Activated CD4-positive, alpha-beta memory T cell treated with anti-CD3 and anti-CD28 coated beads, Interleukin-2, amount 10 ng/mL, durations not matched to agents 7 days and 5 days (primary cell): ENCODE results near the gene PRCD. TPM values are rescaled to one million over a fixed set of nuclear protein-coding genes. Genes with fewer than 3 reads are reported as not detected.
"Not testable (repeated sequence)": the region's sequence is repeated elsewhere in the genome, so short reads cannot be mapped to it uniquely, and the experiment has no call there.

Experiments
- CTCF ChIA-PET: fragments of 350-600 bp; sonication (Branson Sonifier 250); formaldehyde crosslinking; loops from one replicate; lab custom pipeline; 2021; ENCODE audit warnings: antibody characterized with exemption, inconsistent platforms; lab: Charles Lee
- POLR2A ChIA-PET: fragments of 350-600 bp; sonication (Branson Sonifier 250); formaldehyde crosslinking; loops from one replicate; lab custom pipeline; 2021; ENCODE audit warnings: antibody characterized with exemption; lab: Charles Lee
- DNase-seq: peaks from one replicate; pipeline ENCODE4 v3.0.0-alpha.2; 2020
- H3K27ac Mint-ChIP-seq: one replicate; pipeline ENCODE4 v1.8.0; 2021; ENCODE audit warnings: mild to moderate bottlenecking, mixed read lengths
- H3K27me3 Mint-ChIP-seq: one replicate; pipeline ENCODE4 v1.8.0; 2021; ENCODE audit warnings: mixed read lengths
- H3K36me3 Mint-ChIP-seq: one replicate; pipeline ENCODE4 v1.8.0; 2021; ENCODE audit warnings: low read depth, mixed read lengths
- H3K4me1 Mint-ChIP-seq: one replicate; pipeline ENCODE4 v1.8.0; 2021; ENCODE audit warnings: mixed read lengths
- H3K4me3 Mint-ChIP-seq: one replicate; pipeline ENCODE4 v1.8.0; 2021; ENCODE audit warnings: mild to moderate bottlenecking, mixed read lengths
- H3K9me3 Mint-ChIP-seq: one replicate; pipeline ENCODE4 v1.8.0; 2021; ENCODE audit warnings: mixed read lengths
- total RNA-seq, 2 experiments: library from RNA; stranded (reverse); gene quantifications; one replicate each; pipeline ENCODE4 v1.2.3, GENCODE V29; 2021

PRCD gene
- total RNA-seq, 2 experiments from 2014 or later = not detected

DNA sequence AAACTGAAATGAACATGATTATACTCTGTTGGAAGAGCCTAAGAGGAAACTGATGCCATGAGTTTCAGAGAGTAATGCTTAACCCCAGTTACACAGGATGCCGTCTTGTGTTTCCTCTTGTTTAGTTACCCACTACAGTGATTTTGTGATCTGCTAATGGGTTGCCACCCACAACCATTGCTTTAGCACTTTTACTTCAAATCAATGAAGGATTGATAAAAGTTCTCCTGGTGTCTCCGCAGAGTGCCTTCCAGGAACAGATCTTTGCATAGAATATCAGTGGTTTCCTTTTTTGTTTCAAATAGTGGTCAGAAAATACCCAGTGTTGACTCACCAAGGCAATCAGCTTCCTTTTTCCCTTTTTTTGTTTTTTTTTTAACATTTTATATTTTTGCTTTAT is 23.5 kb downstream of the PRCD start:
- peaks cover 57% of the 10 kb centered on the region for H3K4me1 Mint-ChIP-seq
- POLR2A ChIA-PET, H3K9me3 Mint-ChIP-seq, H3K4me3 Mint-ChIP-seq, H3K27me3 Mint-ChIP-seq, DNase-seq: not testable (repeated sequence)
- peak overlapping the region; percentile 77 for H3K27ac Mint-ChIP-seq
- peaks cover 73% of the 10 kb centered on the region for H3K36me3 Mint-ChIP-seq
- CTCF ChIA-PET = interaction anchor here (1.5 kb wide), 1 partner anchor 40 kb away, joined by 8 read pairs; no protein-coding TSS in a partner anchor

- ChIA-PET CTCF (interaction anchor here (2.5 kb wide), 1 partner anchor 59 kb away, joined by 14 read pairs; no protein-coding TSS in a partner anchor), POLR2A (interaction anchor here (0.6 to 1.7 kb wide), 2 partner anchors 21 to 880 kb away, joined by 3 to 4 read pairs; no protein-coding TSS in a partner anchor)
- not testable (repeated sequence) for H3K27ac Mint-ChIP-seq, H3K9me3 Mint-ChIP-seq, H3K4me3 Mint-ChIP-seq, H3K27me3 Mint-ChIP-seq, DNase-seq
- Mint-ChIP-seq H3K36me3 (peaks cover 62% of the 10 kb centered on the region), H3K4me1 (peaks cover 39% of the 10 kb centered on the region)
Measured at GRCh38 chr17:76564991-76565727, 25.3 kb downstream of the PRCD start.

- H3K27me3 Mint-ChIP-seq = no peaks in the 10 kb centered on the region
- no peak overlapping the region for H3K27ac Mint-ChIP-seq
- POLR2A ChIA-PET = interaction anchor here (1.3 to 2.8 kb wide), 4 partner anchors 8 to 20 kb away, joined by 3 to 26 read pairs (median 4); no protein-coding TSS in a partner anchor
- DNase-seq = no peak
- no peaks in the 10 kb centered on the region for H3K9me3 Mint-ChIP-seq
- no peak overlapping the region for H3K4me3 Mint-ChIP-seq
- CTCF ChIA-PET = interaction anchor here (1.2 to 2.5 kb wide), 2 partner anchors 8 to 58 kb away, joined by 3 to 14 read pairs; no protein-coding TSS in a partner anchor
- H3K4me1 Mint-ChIP-seq = peaks cover 30% of the 10 kb centered on the region
- H3K36me3 Mint-ChIP-seq = peaks cover 55% of the 10 kb centered on the region
Measured at GRCh38 chr17:76565728-76566612, 26.1 kb downstream of the PRCD start.

DNA sequence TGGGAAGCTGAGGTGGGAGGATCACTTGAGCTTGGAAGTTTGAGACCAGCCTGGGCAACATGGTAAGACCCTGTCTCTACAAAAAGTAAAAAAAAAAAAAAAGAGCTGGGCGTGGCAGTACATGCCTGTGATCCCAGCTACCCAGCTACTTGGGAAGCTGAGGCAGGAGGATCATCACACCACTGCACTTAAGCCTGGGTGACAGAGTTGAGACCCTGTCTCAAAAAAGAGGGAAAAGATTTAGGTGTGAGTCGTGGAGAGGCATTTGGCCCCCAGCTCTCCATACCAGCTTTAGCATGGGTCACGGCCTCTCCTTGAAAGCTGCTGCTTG is 26.7 kb downstream of the PRCD start:
- Mint-ChIP-seq H3K9me3 (no peaks in the 10 kb centered on the region), H3K36me3 (peaks cover 49% of the 10 kb centered on the region), H3K4me3 (no peak overlapping the region), H3K4me1 (peaks cover 24% of the 10 kb centered on the region), H3K27ac (no peak overlapping the region), H3K27me3 (no peaks in the 10 kb centered on the region)
- POLR2A ChIA-PET = interaction anchor here (0.7 to 2.8 kb wide), 5 partner anchors 9 to 86 kb away, joined by 3 to 26 read pairs (median 4); no protein-coding TSS in a partner anchor
- no peak for DNase-seq
- CTCF ChIA-PET = interaction anchor here (1.2 to 2.5 kb wide), 2 partner anchors 8 to 58 kb away, joined by 3 to 14 read pairs; no protein-coding TSS in a partner anchor

GRCh38 chr17:76566988-76567431 is 27.2 kb downstream of the PRCD start:
- Mint-ChIP-seq H3K36me3 (peaks cover 45% of the 10 kb centered on the region), H3K9me3 (no peaks in the 10 kb centered on the region), H3K27me3 (no peaks in the 10 kb centered on the region), H3K27ac (peak overlapping the region; percentile 11), H3K4me3 (no peak overlapping the region), H3K4me1 (peaks cover 20% of the 10 kb centered on the region)
- DNase-seq = no peak
- POLR2A ChIA-PET = interaction anchor here (0.7 to 2.8 kb wide), 6 partner anchors 9 to 87 kb away, joined by 3 to 26 read pairs (median 4); partner anchors contain the start of gene ST6GALNAC1
- CTCF ChIA-PET = interaction anchor here (0.6 to 2.5 kb wide), 6 partner anchors 9 to 115 kb away, joined by 3 to 14 read pairs (median 3); no protein-coding TSS in a partner anchor

GRCh38 chr17:76567634-76568432 is 28.0 kb downstream of the PRCD start:
- ChIA-PET POLR2A (interaction anchor here (0.6 to 2.8 kb wide), 5 partner anchors 8 to 76 kb away, joined by 3 to 26 read pairs (median 4); partner anchors contain the start of gene ST6GALNAC1), CTCF (interaction anchor here (0.6 to 2.5 kb wide), 5 partner anchors 9 to 114 kb away, joined by 3 to 14 read pairs (median 3); no protein-coding TSS in a partner anchor)
- DNase-seq = no peak
- Mint-ChIP-seq H3K36me3 (peaks cover 40% of the 10 kb centered on the region), H3K4me1 (peaks cover 14% of the 10 kb centered on the region), H3K27ac (no peak overlapping the region), H3K27me3 (no peaks in the 10 kb centered on the region), H3K4me3 (no peak overlapping the region), H3K9me3 (no peaks in the 10 kb centered on the region)

GRCh38 chr17:76568811-76569221 is 29.0 kb downstream of the PRCD start:
- Mint-ChIP-seq H3K4me3 (no peak overlapping the region), H3K27ac (no peak overlapping the region), H3K4me1 (peaks cover 7% of the 10 kb centered on the region), H3K9me3 (no peaks in the 10 kb centered on the region), H3K36me3 (peaks cover 33% of the 10 kb centered on the region), H3K27me3 (no peaks in the 10 kb centered on the region)
- DNase-seq = no peak
- ChIA-PET CTCF (no interaction called here), POLR2A (interaction anchor here (1.1 to 2.8 kb wide), 2 partner anchors 11 to 25 kb away, joined by 3 to 26 read pairs; no protein-coding TSS in a partner anchor)

DNA sequence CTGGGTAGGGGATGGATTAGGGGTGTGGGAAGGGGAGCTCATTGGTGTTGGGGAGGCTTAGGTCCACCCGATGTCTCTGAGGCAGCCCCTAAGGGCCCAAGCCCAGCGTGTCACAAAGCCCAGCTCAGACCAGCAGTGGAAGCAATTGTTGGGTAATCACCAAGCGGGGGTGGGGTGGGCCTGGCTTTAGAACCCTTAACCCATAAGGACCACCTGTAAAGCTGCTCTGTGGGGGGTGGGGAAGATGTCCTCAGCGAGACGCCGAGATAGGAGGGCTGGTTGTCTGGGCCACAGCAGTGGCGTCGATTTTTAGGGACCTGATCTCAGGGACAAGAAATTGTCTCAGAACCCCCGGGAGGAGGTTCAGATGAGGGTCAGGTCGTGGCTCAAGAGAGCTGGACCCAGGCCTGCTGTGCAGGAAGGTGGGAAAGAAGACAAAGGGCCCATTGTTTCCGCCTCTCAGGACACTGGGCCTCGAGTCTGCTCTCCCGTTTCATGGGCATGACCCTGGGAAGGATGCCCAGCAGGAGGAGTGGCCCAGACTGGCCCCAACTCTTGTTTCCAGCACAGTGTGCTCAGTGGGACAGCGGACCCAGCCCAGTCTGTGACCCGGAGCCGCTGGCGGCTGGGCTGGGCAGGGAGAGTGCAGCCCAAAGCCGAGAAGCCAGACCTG is 29.9 kb downstream of the PRCD start:
- Mint-ChIP-seq H3K4me3 (no peak overlapping the region), H3K27me3 (no peaks in the 10 kb centered on the region), H3K27ac (no peak overlapping the region), H3K9me3 (no peaks in the 10 kb centered on the region), H3K4me1 (peaks cover 7% of the 10 kb centered on the region), H3K36me3 (peaks cover 27% of the 10 kb centered on the region)
- CTCF ChIA-PET = interaction anchor here (1.5 kb wide), 1 partner anchor 9 kb away, joined by 3 read pairs; no protein-coding TSS in a partner anchor
- POLR2A ChIA-PET = interaction anchor here (1.1 kb wide), 1 partner anchor 13 kb away, joined by 3 read pairs; no protein-coding TSS in a partner anchor
- DNase-seq = no peak

- peaks cover 3% of the 10 kb centered on the region for H3K4me1 Mint-ChIP-seq
- H3K9me3 Mint-ChIP-seq = no peaks in the 10 kb centered on the region
- H3K27ac Mint-ChIP-seq = no peak overlapping the region
- H3K27me3 Mint-ChIP-seq = no peaks in the 10 kb centered on the region
- no peak for DNase-seq
- peaks cover 20% of the 10 kb centered on the region for H3K36me3 Mint-ChIP-seq
- ChIA-PET POLR2A (interaction anchor here (1.1 to 2.0 kb wide), 2 partner anchors 10 to 12 kb away, joined by 3 to 5 read pairs; no protein-coding TSS in a partner anchor), CTCF (interaction anchor here (0.5 to 1.5 kb wide), 2 partner anchors 10 to 14 kb away, joined by 3 read pairs; no protein-coding TSS in a partner anchor)
- no peak overlapping the region for H3K4me3 Mint-ChIP-seq
Measured at GRCh38 chr17:76570457-76570856, 30.6 kb downstream of the PRCD start.

DNA sequence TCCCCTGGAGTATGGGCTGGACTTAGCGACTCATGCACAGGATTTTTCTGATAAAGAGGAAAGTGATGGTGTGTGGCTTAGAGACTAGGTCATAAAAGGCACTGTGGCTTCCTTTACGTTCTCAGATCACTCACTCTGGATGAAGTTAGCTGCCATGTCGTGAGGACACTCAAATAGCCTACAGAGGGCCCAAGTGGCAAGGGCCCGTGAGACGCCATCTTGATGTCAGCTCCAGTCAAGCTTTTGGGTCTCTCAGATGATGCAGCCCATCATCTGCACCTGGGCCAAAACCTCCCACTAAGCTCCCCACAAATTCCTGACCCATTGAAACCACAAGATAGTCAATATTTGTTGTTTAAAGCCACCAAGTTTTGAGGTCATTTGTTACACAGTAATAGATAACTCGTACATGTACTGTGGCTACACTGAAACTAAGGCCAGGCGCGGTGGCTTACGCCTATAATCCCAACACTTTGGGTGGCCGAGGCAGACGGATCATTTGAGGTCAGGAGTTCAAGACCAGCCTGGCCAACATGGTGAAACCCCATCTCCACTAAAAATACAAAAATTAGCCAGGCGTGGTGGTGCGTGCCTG is 31.1 kb downstream of the PRCD start:
- no peaks in the 10 kb centered on the region for H3K9me3 Mint-ChIP-seq
- H3K36me3 Mint-ChIP-seq = peaks cover 15% of the 10 kb centered on the region
- H3K27ac Mint-ChIP-seq = no peak overlapping the region
- DNase-seq = no peak
- ChIA-PET POLR2A (interaction anchor here (2.0 kb wide), 1 partner anchor 11 kb away, joined by 5 read pairs; no protein-coding TSS in a partner anchor), CTCF (interaction anchor here (0.5 to 1.5 kb wide), 4 partner anchors 9 to 14 kb away, joined by 3 read pairs; no protein-coding TSS in a partner anchor)
- peaks cover 3% of the 10 kb centered on the region for H3K4me1 Mint-ChIP-seq
- H3K4me3 Mint-ChIP-seq = no peak overlapping the region
- H3K27me3 Mint-ChIP-seq = no peaks in the 10 kb centered on the region
